PC-3 (cell line): ENCODE data around the gene STX4. TPM values are rescaled to one million over a fixed set of nuclear protein-coding genes. Genes with fewer than 3 reads are reported as not detected.

Source experiments
- ATAC-seq: fragments of 200-7000 bp; cut with Tn5 transposase; 2 replicates; pipeline ENCODE4 v1.9.1; 2020; ENCODE audit warnings: mild to moderate bottlenecking, moderate library complexity
- BruUV-seq: library from RNA; stranded (reverse); fragments of 400-500 nt; replicated peaks from 2 replicates; lab custom pipeline; 2021; lab: Mats Ljungman, UMichigan
- CTCF ChIA-PET: fragments of 300-600 bp; sonication (Branson Sonifier 250); formaldehyde crosslinking; loops from one replicate; lab custom pipeline; 2022; ENCODE audit warnings: antibody characterized with exemption; lab: Charles Lee
- POLR2A ChIA-PET: fragments of 300-600 bp; sonication (Branson Sonifier 250); formaldehyde crosslinking; loops from one replicate; lab custom pipeline; 2022; ENCODE audit warnings: antibody characterized with exemption; ENCODE audit not compliant: unreplicated experiment; lab: Charles Lee
- DNase-seq: peaks from one replicate; pipeline ENCODE4 v3.0.0-alpha.2; 2015
- H2AFZ ChIP-seq: fragments of 300-600 bp; sonication (generic); 2 replicates; pipeline ENCODE4 v1.6.0; 2016; ENCODE audit warnings: antibody characterized with exemption, low read length
- H3F3A ChIP-seq: fragments of 300-600 bp; sonication (generic); one replicate; pipeline ENCODE4 v1.6.0; 2017; ENCODE audit warnings: antibody characterized with exemption, low read length, control low read depth, mild to moderate bottlenecking; ENCODE audit not compliant: unreplicated experiment
- H3K27ac ChIP-seq: fragments of 300-600 bp; sonication (generic); 2 replicates; pipeline ENCODE4 v1.5.1; 2016; ENCODE audit warnings: mild to moderate bottlenecking, low read length
- H3K27me3 ChIP-seq: fragments of 300-600 bp; sonication (generic); 2 replicates; pipeline ENCODE4 v1.6.1; 2016; ENCODE audit warnings: low read length, mixed read lengths
- H3K36me3 ChIP-seq: fragments of 300-600 bp; sonication (generic); 2 replicates; pipeline ENCODE4 v1.6.1; 2016; ENCODE audit warnings: low read depth, mixed run types, low read length, mixed read lengths
- H3K4me1 ChIP-seq: fragments of 300-600 bp; sonication (generic); 2 replicates; pipeline ENCODE4 v1.5.1; 2016; ENCODE audit warnings: low read length; ENCODE audit not compliant: insufficient read depth
- H3K4me2 ChIP-seq: fragments of 300-600 bp; sonication (generic); 2 replicates; pipeline ENCODE4 v1.6.0; 2016; ENCODE audit warnings: low read length
- H3K4me3 ChIP-seq: fragments of 300-600 bp; sonication (generic); 2 replicates; pipeline ENCODE4 v1.5.1; 2016; ENCODE audit warnings: mild to moderate bottlenecking, low read length, mixed read lengths
- H3K79me2 ChIP-seq: fragments of 300-600 bp; sonication (generic); 2 replicates; pipeline ENCODE4 v1.6.1; 2017; ENCODE audit warnings: low read length, mixed read lengths
- H3K9ac ChIP-seq: fragments of 300-600 bp; sonication (generic); 2 replicates; pipeline ENCODE4 v1.6.0; 2016; ENCODE audit warnings: mild to moderate bottlenecking, low read length
- H3K9me2 ChIP-seq: fragments of 300-600 bp; sonication (generic); replicated peaks from 2 replicates; pipeline ENCODE4 v1.6.1; 2016; ENCODE audit warnings: mixed run types, low read length, mixed read lengths
- H3K9me3 ChIP-seq: fragments of 300-600 bp; sonication (generic); 2 replicates; pipeline ENCODE4 v1.6.1; 2016; ENCODE audit warnings: low read length, mixed read lengths
- H4K20me1 ChIP-seq: fragments of 300-600 bp; sonication (generic); 2 replicates; pipeline ENCODE4 v1.6.1; 2016; ENCODE audit warnings: low read length, mixed read lengths
- CTCF ChIP-seq: fragments of 300-600 bp; sonication (generic); conservative IDR thresholded peaks from 2 replicates; pipeline ENCODE4 v1.5.1; 2017; ENCODE audit warnings: antibody characterized with exemption, low read depth, mild to moderate bottlenecking, low read length
- EZH2 ChIP-seq: fragments of 300-600 bp; sonication (generic); IDR thresholded peaks from one replicate; pipeline ENCODE4 v1.6.1; 2017; ENCODE audit warnings: antibody characterized with exemption, mild to moderate bottlenecking, low read length; ENCODE audit not compliant: unreplicated experiment
- EZH2phosphoT487 ChIP-seq: fragments of 300-600 bp; sonication (generic); IDR thresholded peaks from 2 replicates; pipeline ENCODE4 v1.6.1; 2018; ENCODE audit warnings: mild to moderate bottlenecking, antibody characterized with exemption, low read length, borderline replicate concordance
- intact Hi-C: fragments of 100-400 bp; cut with micrococcal nuclease; formaldehyde crosslinking; loops from 2 replicates; pipeline ENCODE4 v1.9.0; 2023
- total RNA-seq: library from RNA; depleted of rRNA; stranded (reverse); fragments of >200 nt; gene quantifications from 2 replicates; pipeline ENCODE4 v1.2.3, GENCODE V29; 2014

The STX4 gene
- total RNA-seq, 1 experiment from 2014 or later = 27.4 TPM

GRCh38 chr16:30989469-30990047 is 43.8 kb upstream of the STX4 start:
- ChIA-PET CTCF (no interaction called here), POLR2A (no interaction called here)
- no peaks in the 10 kb centered on the region for H3K9me3 ChIP-seq
- H3K4me1 ChIP-seq = peaks cover 7% of the 10 kb centered on the region; the same call in 1 of the 2 replicates
- no peak overlapping the region for H3K9ac ChIP-seq
- no peak for TF ChIP-seq EZH2
- TF ChIP-seq EZH2phosphoT487 = no peak
- no peak for TF ChIP-seq CTCF
- no peak overlapping the region for H3K27ac ChIP-seq
- no peaks in the 10 kb centered on the region for H3F3A ChIP-seq
- H4K20me1 ChIP-seq = no peaks in the 10 kb centered on the region
- ATAC-seq (no peak), DNase-seq (no peak)
- BruUV-seq = no TSS peak
- no peak overlapping the region for H2AFZ ChIP-seq
- H3K79me2 ChIP-seq = no peaks in the 10 kb centered on the region
- no peaks in the 10 kb centered on the region for H3K36me3 ChIP-seq
- H3K27me3 ChIP-seq = no peaks in the 10 kb centered on the region
- intact Hi-C loops = no loop called here
- H3K4me3 ChIP-seq = no peak overlapping the region
- no peaks in the 10 kb centered on the region for H3K9me2 ChIP-seq
- H3K4me2 ChIP-seq = no peak overlapping the region

- intact Hi-C loops = no loop called here
- no peak overlapping the region for H3K27ac ChIP-seq
- CTCF ChIA-PET = no interaction called here
Measured at GRCh38 chr16:30990105-30990504, 43.3 kb upstream of the STX4 start.

GRCh38 chr16:30991052-30991451 is 42.3 kb upstream of the STX4 start:
- Histone ChIP-seq H3K27me3 (no peaks in the 10 kb centered on the region), H4K20me1 (no peaks in the 10 kb centered on the region), H3K4me1 (no peaks in the 10 kb centered on the region; the same call in 1 of the 2 replicates), H3K4me2 (no peak overlapping the region), H3K36me3 (no peaks in the 10 kb centered on the region), H3K27ac (no peak overlapping the region), H3F3A (no peaks in the 10 kb centered on the region), H3K79me2 (no peaks in the 10 kb centered on the region), H2AFZ (no peak overlapping the region), H3K9me2 (no peaks in the 10 kb centered on the region), H3K9ac (no peak overlapping the region), H3K9me3 (no peaks in the 10 kb centered on the region), H3K4me3 (no peak overlapping the region)
- TF ChIP-seq CTCF (no peak), EZH2 (no peak), EZH2phosphoT487 (no peak)
- no peak for DNase-seq
- ChIA-PET POLR2A (no interaction called here), CTCF (no interaction called here)
- intact Hi-C loops = no loop called here
- no peak for ATAC-seq
- BruUV-seq = no TSS peak

More at GRCh38 chr16:30990105-30990504, 43.3 kb upstream of the STX4 start:
- no TSS peak for BruUV-seq
- DNase-seq = no peak
- Histone ChIP-seq H2AFZ (no peak overlapping the region), H3K4me2 (no peak overlapping the region), H3K9ac (no peak overlapping the region), H3K79me2 (no peaks in the 10 kb centered on the region), H3K4me1 (peaks cover 6% of the 10 kb centered on the region; the same call in 1 of the 2 replicates), H3K4me3 (no peak overlapping the region), H3K36me3 (no peaks in the 10 kb centered on the region), H3F3A (no peaks in the 10 kb centered on the region), H3K9me2 (no peaks in the 10 kb centered on the region), H3K9me3 (no peaks in the 10 kb centered on the region), H4K20me1 (no peaks in the 10 kb centered on the region), H3K27me3 (no peaks in the 10 kb centered on the region)
- no peak for ATAC-seq
- no peak for TF ChIP-seq EZH2
- POLR2A ChIA-PET = no interaction called here
